Right forelimb (tissue), 1 donor: ENCODE measurements around the gene FAM72A.
"Not testable (repeated sequence)": the region's sequence is repeated elsewhere in the genome, so short reads cannot be mapped to it uniquely, and the experiment has no call there.

ENCODE experiments used
- DNase-seq: peaks from one replicate; pipeline ENCODE4 v3.0.0-alpha.2; 2018

FAM72A gene

DNA sequence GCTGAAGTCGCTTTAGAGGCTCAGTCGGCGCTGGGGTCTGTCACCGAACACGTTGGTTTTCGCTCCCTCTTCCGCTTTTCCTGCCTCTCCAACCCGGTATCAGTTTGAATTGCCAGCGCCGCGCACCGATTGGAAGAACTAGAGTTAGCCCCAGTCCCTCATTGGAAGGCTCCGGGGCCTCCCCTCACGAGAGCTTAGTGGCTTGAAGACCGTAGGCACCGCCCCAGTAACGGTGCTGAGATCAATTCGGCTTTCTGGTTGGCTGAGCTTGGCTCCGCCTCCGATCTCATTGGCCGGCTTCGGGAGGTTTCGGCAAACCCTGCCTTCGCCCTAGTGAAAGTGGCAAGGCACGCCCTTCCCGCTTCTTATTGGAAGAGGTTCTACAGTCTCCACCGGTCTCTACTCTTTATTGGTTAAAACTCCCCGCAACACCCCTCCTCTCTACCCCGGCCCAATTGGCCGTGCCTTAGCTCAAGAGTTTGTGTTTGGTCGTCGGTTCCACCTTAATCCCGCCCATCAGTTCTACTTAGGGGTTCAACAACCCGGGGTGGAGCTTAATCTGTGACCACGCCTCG, at the start of gene FAM72A:
Gene FAM72A (minus strand): TSS at position 51 of the 575 bp plus-strand sequence. CDS start 814 bp downstream, outside the sequence.
- DNase-seq = peak; percentile 95

DNA sequence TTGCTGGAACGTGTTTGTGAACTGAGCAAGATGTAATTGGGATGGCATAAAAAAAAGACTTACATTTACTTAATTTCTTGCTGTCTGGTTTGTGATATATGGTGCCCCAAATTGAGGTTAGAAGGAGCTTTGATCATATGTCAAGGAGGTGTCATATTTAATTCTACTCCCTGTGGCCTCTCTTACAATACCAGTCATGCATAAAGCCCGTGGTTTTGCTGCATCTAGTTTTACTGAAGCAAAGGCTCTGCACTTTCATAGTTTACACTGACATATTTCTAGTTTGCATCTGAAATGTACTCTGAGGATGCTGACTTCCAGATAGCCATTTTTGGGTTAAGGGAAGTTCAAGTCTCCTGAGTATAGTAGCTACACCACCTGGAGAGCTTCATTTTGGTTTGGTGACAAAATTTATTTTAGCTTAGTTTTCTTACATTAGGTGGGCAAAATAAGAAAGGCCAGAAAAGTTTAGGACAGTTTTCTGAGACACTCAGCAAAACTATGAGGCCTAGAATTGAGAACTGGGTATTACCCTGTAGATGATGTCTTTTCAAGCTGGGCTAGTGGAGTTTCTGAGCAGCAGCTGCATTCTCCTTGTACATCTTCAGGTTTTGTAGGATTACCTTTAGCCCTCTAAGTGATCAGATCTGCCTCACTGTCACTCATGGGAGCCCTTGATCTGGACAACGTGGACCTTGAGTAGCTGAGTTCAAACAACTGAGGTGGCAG, 48.5 kb upstream of the FAM72A start:
- DNase-seq = not testable (repeated sequence)

DNA sequence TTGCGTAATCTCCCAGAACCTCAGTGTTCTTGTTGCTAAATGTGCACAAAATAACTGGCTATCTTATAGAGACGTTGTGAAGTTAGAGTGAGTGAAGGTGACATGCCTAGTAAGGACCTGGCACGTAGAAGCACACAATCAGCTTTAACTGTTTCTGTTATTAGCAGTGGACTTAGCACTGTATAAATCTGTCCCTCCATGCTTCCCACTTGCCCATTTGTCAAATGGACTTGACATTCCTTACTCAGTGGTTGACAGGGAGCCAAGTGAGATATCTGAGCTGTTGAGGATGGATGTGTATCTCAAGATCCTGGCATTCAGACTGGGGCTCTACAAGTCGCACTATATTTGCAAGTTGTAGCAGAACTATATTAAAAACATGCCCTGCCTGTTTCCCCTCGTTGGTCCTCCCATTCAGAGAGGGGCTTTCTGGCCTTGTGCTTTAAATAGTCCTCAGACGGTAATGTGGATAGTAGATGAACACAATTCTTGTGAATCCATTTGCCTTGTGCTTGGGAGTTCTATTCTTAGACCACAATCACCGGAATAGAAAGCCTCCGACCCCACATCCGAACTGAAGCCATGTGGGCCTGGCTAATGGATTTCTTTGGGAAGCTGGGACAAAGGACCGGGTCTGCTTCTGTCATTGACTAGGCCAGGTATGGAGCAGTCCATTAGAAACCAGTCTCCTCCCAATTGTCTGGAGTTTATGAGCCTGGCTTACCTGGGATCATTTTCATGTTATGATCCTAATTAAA, 43.7 kb upstream of the FAM72A start:
- not testable (repeated sequence) for DNase-seq

DNA sequence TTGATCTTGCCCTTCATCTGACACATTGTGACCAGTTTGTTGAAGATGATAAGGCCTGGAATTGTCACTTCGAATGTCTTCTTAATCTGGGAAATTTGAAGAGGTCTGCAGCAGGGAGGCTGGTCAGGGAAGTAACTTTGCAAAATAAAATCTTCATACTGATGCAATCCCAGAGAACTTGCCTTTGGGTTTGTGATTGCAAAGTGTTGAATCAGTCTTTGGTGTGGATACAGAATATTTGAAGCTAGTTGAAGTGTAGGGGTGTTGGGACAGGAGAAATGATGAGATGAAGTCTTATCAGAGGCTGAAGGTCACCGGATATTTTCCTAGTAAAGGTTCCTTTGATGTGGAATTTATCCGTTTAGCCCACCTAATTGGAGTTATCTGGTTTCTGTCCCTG, 42.8 kb upstream of the FAM72A start:
- DNase-seq = not testable (repeated sequence)

DNA sequence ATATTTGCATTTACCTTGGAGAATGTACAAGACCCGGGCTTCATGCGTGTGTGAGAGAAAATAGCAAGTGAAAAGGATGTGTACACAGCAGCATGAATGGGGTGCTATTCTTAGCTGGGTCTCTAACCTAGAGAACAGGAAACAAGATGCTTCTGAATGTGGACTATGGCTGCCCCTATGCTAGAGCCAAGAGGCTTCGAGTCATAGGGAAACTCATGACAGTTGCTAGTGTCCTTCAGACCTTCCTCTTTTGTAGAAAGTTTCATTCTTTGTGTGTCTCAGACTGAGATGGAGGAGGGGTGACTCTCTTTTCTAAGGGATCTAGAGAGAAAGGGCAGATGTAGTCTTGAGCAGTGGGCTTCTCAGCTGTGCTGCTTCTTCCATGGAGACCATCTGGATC, 40.7 kb upstream of the FAM72A start:
- DNase-seq = not testable (repeated sequence)

DNA sequence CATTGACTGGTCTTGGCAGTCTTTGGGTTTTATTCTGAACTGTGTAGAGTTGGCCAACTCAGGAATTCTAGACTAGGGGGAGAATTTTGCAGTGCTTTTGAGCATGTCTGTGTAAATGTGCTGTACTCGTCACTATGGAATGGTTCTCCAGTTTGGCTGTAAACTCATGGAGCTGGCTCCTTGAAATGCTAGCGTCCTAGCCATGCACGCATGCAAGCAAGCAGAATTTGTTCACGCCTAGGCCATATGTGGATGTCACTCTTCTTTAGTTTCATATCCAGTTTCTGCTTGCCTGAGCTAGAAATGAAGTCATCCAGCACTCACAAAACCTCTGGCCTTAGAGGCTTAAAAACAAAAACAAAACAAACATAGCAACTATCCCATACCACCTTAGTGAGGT, 37.6 kb upstream of the FAM72A start:
- peak; percentile 11 for DNase-seq

DNA sequence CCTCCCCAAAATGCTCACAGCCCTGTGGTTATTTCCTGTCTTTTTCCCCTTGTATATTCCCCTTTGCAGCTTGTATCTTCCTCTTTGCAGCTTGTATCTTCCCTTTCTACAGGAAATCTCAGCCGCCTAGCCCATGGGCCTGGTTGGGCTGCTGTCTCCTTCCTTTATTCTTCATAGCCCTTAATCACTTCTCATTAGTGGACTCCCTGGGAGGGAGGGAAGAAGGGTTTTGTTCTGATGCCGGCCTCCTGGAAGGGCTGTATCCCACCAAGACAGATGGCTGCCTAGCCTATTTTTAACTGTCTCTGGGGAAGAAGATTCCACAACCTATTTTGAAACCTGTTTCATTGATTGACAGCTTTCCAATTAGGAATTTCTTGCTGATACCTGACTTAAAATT, 32.6 kb upstream of the FAM72A start:
- not testable (repeated sequence) for DNase-seq

DNA sequence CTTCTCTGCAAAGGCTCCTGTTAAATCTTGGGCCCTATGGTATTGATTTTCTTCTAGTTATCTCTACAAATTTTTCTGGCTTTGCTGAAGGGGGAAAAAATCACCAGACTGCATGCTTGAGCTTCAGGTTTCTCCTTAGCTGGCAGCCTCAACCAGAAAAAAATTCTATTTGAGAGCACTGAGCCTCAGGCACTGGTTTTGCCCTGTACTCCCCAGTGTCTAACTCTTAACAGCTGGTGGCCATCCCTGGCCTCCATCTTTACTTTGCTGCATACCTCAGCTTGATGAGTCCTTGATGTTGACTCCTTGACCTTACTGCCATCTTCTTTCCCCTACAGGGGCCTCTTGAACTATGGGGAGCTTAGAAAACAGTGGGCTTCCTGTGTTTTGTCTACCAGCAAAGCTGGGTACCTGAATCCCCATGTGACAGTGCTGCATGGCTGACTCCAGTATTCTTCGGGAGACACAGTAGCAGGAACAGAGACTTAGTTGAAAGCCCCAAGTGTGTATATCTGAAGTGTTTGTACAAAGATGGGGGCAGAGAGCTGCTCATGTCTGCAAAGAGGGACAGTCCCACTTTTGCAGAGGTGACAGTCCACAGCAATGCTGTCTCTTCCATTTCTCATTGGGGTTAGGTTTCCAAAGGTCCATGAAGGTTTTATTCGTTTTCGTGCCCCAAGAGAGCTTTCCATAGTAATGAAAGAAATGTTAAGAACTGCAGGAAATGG, 31.7 kb upstream of the FAM72A start:
- not testable (repeated sequence) for DNase-seq

DNA sequence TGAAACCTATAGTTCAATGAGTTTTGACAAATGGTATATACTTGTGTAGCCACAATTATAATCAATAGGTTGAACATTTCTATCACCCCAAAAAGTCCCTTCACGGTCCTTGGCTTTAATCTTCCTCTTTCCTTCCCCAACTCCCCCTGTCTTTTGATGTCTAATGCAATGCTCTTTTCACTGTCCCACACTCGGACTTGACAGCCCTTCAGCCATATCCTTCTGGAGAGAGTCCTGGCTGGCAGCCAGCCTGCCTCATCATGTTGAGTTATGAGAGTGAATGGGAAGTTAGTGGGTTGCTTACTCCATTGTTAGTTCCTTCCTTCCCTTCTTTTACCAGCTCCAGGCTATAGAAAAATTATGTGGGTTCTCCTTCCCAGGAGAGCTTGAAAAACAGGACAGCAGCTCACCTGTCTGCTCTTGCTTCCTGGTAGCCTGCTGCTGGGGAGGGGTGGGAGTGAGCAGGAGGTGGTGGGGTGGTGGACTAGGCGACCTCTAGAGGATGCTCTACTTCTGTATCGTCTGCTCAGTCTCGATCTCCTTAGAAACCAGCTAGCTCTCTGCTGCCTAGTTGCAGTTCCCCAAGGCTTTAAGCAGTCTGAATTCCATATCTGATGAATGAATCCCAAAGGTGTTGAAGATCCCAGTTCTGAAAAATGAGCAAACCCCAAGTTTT, 30.5 kb upstream of the FAM72A start:
- not testable (repeated sequence) for DNase-seq

DNA sequence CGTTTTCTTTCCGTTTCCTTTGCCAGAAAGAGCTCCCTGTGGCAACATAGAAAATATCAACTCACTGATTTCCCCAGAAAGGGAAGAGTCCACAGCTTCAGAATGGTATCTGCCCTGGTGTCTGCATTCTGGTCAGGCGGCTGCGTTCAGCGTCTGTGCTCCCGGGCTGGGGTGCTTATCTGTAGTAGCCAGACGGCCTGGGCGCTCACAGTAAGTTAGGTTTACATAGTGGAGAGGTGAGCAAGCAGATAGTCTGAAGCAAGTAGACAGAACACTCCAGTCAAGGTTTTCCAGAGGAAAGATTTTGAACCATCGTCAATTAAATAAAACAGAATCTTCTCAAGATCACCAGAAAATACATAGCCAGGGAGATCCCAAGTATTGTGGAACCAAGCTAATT, 29.4 kb upstream of the FAM72A start:
- not testable (repeated sequence) for DNase-seq

DNA sequence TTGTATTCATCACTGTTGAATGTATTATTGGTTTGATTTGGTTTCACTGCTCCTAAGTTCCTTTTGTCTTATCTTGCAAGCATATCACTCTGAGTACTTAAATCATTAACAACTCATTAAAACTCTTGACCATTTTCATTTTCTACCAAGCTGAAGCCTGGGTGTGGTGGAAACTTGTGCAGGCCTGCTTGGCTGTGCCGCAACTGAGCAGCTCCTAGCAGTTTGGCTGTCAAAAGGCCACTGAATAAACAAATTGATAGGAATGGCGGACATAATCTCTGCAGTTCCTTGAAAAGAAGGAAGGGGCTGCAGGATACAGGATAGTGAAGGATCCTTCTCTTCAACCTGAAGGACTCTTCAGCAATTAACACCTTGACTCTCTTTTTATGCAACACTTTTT, 26.6 kb upstream of the FAM72A start:
- not testable (repeated sequence) for DNase-seq

DNA sequence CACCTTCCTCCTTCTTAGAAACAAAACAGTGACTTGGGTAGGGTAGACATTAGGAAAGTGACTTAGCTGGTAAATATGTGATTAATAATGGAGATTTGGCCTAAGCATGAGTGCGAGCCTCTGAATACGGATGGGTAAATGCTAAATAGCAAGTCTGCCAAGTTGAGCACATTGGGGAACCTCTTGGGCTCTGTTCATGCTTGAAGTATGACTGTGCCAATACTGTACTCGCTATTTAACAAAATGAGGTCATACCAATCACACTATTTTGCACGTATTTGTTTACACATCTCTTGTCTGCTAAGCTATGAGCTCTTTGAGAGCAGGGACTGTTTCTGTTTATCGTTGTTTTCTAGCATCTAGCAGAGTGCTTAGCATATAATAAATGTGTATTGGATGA, 24.2 kb upstream of the FAM72A start:
- DNase-seq = not testable (repeated sequence)

DNA sequence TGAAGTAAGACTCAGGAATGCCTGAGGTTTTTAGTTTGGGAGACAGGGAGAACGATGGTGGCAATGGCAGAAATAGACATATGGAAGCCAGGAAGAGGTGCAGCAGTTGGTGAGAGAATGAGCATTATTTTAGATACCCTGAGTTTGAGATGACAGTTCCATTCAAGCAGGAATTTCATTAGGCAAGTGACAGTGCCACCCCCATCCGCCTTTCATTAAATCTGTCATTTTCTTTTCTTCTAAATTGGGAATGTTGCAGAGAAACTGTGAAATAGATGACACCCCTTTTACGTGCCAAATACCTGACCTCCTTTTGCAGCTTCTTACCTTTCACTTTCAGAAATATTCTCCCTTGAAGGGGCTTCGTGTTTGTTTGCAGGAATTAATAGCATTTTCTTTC, 22.7 kb upstream of the FAM72A start:
- not testable (repeated sequence) for DNase-seq

DNA sequence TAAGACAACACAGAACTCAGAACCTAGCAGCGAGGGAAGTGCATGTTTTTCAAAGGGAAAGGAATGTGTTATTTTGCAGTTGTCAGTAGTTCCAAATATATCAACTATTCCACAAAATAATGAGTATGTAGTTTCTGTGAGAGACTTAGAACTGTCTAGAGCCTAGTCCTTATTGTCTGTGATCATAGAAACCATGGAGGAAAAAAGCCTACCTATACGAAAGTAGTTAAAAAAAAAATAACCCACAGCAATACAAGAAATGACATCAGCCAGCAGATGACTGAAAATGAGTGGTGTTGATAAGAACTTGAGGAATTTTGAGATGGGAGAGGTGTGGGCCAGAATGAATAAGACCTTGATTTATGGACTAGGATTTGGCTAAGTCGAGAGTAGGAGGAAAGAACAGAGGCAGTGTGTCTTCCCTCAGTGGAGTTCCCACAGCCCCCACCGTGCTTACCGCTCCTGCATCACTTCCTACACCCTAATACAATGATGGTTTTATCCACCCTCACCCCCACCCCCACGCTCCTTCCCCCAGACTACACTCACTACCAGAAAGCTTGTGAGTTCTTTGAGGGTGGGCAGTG, 21.6 kb upstream of the FAM72A start:
- not testable (repeated sequence) for DNase-seq

DNA sequence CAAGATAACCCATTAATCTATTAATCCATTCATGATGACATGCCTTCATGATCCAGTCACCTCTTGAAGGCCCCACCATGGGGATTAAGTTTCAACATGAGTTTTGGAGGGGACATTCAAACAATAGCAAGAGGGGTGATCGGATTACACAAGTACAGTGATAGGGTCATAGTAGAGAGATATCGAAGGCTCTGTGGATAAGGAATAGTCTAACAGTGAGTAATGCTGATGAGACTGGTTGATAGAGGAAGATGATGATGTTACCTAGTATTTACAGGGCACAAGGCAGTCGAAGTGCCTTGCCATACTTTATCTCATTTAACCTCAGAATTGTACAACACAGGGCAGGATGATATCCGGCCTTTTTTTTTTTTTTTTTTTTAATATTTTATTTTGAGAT, 18.9 kb upstream of the FAM72A start:
- not testable (repeated sequence) for DNase-seq

DNA sequence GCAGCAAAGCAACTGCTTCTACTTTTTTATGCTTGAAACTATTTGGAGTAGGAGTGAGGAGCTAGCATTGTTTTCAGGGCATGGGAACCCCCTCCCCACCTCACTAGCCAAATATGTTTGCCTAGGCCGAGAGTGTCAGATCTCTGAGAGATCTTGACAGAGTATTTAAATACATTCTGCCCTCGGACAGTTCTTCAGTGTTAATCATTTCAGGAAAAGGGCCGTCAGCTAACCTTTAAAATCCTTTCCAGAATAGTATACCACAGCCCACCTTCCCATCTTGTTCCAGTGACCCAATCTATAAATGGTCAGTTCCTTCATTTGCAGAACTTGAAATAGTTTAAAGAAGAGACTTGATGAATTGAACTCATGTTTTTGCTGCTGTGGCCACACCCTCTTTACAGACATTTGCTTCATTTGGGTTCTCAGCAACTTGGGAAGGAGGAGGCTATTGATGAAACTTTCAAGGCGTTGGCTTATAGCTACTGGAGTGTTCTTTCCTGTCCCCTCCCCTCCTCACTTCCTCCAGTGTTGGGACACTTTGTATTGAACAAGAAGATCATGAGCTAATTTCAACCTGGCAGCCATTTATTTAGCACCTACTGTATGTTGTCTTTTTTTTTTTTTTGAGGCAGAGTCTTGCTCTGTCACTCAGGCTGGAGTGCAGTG, 17.8 kb upstream of the FAM72A start:
- not testable (repeated sequence) for DNase-seq

DNA sequence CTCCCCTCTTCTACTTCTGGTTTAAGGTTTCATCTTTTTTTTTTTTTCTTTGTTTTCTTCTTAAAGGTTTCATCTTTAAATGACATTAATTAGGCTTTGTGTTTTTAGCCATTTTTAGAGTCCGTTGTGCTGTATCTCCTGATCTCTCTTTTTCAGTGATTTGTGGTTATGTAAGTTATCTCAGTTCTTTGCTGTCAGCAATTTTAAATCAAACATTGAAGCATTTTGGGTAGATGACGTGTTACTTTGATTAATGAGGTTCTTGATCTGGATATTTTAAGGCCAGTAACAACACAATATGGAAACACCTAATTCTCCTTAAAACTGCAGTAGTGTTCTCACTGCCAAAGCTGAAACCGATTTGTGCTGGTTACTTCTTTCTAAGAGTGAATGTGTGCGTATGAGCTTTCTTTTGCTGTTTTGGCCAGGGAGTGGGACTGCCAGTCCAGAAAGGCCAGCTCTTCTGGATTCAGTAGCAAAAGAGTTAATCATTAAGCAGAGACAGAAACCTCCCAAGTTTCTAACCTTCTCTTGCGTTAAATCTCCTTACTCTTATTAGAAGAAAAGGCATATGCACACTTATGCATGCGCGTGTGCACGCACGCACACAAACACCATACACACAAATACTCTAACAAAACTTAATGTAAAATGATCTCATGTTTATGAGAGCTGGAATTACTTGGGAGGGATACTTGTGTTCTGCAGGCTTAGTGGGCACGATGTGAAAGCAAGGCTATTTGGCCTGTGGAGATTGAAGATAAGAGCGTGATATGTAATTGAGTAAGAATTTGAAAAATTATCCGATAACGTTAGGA, 17.1 kb upstream of the FAM72A start:
- DNase-seq = not testable (repeated sequence)

DNA sequence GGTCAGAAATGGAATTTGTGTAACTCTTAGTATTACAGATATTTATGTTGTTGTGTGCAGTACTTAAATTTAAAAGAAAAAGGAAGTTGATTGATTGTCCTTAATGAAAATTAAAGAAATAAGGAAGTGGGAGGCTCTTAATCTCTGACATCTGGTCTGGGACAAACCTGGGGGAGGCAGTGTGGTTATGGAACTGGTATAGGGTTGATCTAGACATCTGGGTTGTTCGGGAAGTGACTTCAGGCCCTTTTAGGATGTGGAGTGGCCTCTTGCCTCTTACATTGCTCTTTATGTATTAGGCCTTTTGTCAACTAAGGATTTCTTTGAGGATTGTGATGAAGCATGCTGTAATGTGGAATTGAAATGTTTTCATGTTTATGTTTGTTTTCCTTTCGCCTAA, 16.1 kb upstream of the FAM72A start:
- DNase-seq = not testable (repeated sequence)

DNA sequence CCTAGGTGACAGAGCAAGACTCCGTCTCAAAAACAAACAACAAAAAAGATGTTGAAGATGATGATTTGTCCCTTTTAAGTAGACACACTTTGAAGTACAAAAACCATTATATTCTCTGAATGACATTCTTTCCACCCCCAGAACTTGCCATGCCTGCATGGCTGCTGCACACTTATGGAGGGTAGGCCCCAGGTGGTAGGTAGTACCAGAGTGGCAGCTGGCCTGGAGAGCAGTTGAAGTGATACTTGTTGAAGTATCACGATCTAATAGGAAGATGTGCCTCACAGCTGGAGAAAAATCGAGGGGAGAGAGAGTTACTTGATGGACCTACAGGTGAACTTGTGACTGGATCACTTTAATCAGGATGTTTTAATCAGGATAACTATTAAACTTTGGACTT, 15.6 kb upstream of the FAM72A start:
- DNase-seq = not testable (repeated sequence)

DNA sequence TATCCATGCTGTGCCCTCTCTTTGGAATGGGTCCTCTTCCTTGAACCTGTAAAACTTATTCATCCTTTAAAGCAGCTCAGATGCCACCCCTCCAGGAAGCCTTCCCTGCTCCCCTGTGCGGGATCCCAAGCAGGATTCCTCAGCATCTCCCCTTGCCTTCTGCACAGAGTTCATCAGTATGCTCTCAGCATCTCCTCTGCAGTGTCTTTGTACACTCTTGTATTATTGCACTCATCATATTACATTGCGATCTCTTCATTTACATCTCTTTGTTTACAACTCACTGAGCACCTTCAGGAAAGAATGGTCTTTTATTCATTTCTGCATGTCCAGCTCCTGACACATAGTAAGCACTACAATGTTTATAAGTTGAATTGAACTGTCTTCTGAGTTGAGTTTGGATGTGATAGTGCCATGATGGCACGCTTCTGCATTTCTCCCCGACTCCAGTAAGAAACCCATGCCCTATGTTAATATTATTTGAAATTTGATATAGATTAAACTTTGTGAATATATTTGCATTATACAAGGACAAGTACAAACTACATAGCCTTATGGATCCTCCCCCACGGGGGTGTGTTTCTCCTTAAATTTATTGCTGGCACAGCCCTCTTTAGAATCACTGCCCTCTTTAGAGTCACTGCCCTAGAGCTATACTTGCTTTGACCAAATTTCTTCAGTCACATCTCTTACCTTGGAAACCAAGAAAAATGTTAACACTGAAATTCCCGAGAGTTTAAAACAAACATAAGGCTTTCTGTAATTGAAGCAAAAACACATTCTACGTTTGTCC, 13.2 kb upstream of the FAM72A start:
- DNase-seq = not testable (repeated sequence)
